ENCODE measurements around the gene GPR3. TPM values are rescaled to one million over a fixed set of nuclear protein-coding genes. Genes with fewer than 3 reads are reported as not detected.

Gene GPR3
- total and polyA plus RNA-seq, 2 donors from 2014 or later = 0.38 to 0.77 TPM

DNA sequence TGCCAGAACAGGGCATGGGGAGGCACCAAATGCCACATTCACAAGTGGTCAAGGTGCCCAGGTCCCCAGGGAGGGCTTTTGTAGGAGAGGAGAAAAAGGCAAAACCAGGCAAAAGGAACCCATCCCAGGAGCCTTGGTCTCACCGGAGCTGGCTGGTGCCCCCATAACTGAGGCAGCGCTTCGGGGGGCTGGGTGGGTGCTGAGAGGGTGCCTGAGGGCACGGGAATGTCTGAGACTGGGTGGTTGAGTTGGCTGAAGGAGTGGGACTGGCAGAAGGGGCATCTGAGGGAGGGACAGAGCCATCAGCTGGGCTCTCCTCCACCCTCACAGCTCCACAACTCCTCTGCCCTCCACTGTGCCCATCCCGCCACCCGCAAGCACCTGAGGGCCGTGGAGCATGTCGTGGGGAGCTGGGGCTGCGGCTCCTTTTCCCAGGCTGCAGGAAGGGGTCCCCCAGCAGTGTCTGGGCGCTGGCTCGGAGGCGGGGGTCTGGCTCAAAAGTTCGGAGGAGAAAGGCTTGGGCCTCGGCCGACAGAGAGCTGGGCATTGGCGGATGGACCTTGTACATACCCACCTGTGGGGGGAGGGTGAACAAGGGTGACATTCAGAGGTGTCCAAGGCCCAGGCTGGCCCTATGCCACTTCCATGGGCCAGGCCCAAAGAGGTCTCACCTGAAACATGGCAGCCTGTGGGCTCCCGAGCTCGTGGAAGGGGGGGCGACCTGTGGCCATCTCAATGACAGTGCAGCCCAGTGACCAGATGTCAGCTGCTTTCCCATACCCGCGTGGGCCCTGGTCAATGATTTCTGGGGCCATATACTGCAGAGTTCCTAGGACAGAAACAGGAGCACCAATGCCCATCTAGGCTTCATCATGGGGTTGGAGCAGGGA lies 34.1 kb upstream of the GPR3 start:
- Histone ChIP-seq H3K9ac (ENCODE audit: low read length in 3 of 3) (no peak overlapping the region), H3K4me3 (ENCODE audit: low read length in 3 of 3) (no peak overlapping the region), H3K36me3 (ENCODE audit: control insufficient read depth in 2 of 3, insufficient read depth in 3 of 3, low read length in 3 of 3) (peaks cover 0 to 12% (median 9%) of the 10 kb centered on the region in 3 donors), H3K4me1 (ENCODE audit: control insufficient read depth in 2 of 3, insufficient read depth in 2 of 3, low read depth in 1 of 3, low read length in 3 of 3) (peaks cover 0 to 6% (median 0%) of the 10 kb centered on the region in 3 donors), H3K27me3 (ENCODE audit: control insufficient read depth, insufficient read depth, low read length) (no peaks in the 10 kb centered on the region), H3K27ac (ENCODE audit: low read depth in 2 of 2, low read length in 2 of 2) (no peak overlapping the region), H3K9me3 (ENCODE audit: control insufficient read depth in 2 of 3, insufficient read depth in 1 of 3, low read length in 3 of 3) (no peaks in the 10 kb centered on the region)
- DNase-seq = peak in 1 of 5 donors; percentile 65
- intact Hi-C loops (cut with DNase I) = no loop called here
- no peak for TF ChIP-seq CTCF (IDR thresholded peaks at IDR 0.05; ENCODE audit: borderline replicate concordance, extremely low read depth, insufficient read depth)
- no peak for FAIRE-seq

GRCh38 chr1:27358928-27359313 lies 33.5 kb upstream of the GPR3 start:
- DNase-seq = no peak
- H3K27me3 ChIP-seq (ENCODE audit: control insufficient read depth, insufficient read depth, low read length) = no peaks in the 10 kb centered on the region
- peaks cover 0 to 6% (median 0%) of the 10 kb centered on the region in 3 donors for H3K4me1 ChIP-seq (ENCODE audit: control insufficient read depth in 2 of 3, insufficient read depth in 2 of 3, low read depth in 1 of 3, low read length in 3 of 3)
- no peak for FAIRE-seq
- no peak overlapping the region for H3K4me3 ChIP-seq (ENCODE audit: low read length in 3 of 3)
- H3K9ac ChIP-seq (ENCODE audit: low read length in 3 of 3) = no peak overlapping the region
- no peaks in the 10 kb centered on the region for H3K9me3 ChIP-seq (ENCODE audit: control insufficient read depth in 2 of 3, insufficient read depth in 1 of 3, low read length in 3 of 3)
- H3K36me3 ChIP-seq (ENCODE audit: control insufficient read depth in 2 of 3, insufficient read depth in 3 of 3, low read length in 3 of 3) = peaks cover 0 to 15% (median 15%) of the 10 kb centered on the region in 3 donors
- H3K27ac ChIP-seq (ENCODE audit: low read depth in 2 of 2, low read length in 2 of 2) = no peak overlapping the region
- no peak for TF ChIP-seq CTCF (IDR thresholded peaks at IDR 0.05; ENCODE audit: borderline replicate concordance, extremely low read depth, insufficient read depth)
- intact Hi-C loops (cut with DNase I) = no loop called here

DNA sequence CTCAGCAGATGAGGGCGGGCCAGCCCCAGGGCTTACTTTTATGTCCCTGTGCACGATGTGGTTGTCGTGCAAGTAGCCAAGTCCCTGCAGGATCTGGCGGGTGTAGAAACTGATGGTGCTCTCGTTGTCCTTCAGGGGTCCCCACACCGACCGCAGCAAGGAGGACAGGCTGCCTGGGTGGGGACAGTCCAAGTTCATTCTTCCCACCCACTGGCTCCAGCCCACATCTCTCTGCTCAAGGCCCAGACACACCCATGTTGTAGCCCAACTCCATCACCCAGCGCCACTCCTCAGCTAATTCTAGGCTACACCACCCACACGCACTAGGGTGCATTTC lies 32.6 kb upstream of the GPR3 start:
- Histone ChIP-seq H3K9ac (ENCODE audit: low read length in 3 of 3) (peak overlapping the region in 1 of 3 donors; percentile 12), H3K36me3 (ENCODE audit: control insufficient read depth in 2 of 3, insufficient read depth in 3 of 3, low read length in 3 of 3) (peaks cover 0 to 20% (median 15%) of the 10 kb centered on the region in 3 donors), H3K27me3 (ENCODE audit: control insufficient read depth, insufficient read depth, low read length) (no peaks in the 10 kb centered on the region), H3K4me3 (ENCODE audit: low read length in 3 of 3) (no peak overlapping the region), H3K4me1 (ENCODE audit: control insufficient read depth in 2 of 3, insufficient read depth in 2 of 3, low read depth in 1 of 3, low read length in 3 of 3) (peaks cover 0 to 11% (median under 1%) of the 10 kb centered on the region in 3 donors), H3K27ac (ENCODE audit: low read depth in 2 of 2, low read length in 2 of 2) (no peak overlapping the region), H3K9me3 (ENCODE audit: control insufficient read depth in 2 of 3, insufficient read depth in 1 of 3, low read length in 3 of 3) (no peaks in the 10 kb centered on the region)
- FAIRE-seq = no peak
- intact Hi-C loops (cut with DNase I) = no loop called here
- no peak for TF ChIP-seq CTCF (IDR thresholded peaks at IDR 0.05; ENCODE audit: borderline replicate concordance, extremely low read depth, insufficient read depth)
- DNase-seq = peak in 1 of 5 donors; percentile 55
